BLaER1 (cell line): Measurements from ENCODE around the gene KCNN3.
A peak's percentile ranks its signal among the peaks of the same experiment; 100 is the strongest.

Source experiments
- H3K27ac ChIP-seq: shearing (Covaris generic); formaldehyde crosslinking; 2 replicates; pipeline ENCODE4 v1.8.1; 2022
- H3K27me3 ChIP-seq: shearing (Covaris generic); formaldehyde crosslinking; 2 replicates; pipeline ENCODE4 v1.8.1; 2022
- H3K36me3 ChIP-seq: shearing (Covaris generic); formaldehyde crosslinking; 2 replicates; pipeline ENCODE4 v1.8.1; 2022
- H3K4me1 ChIP-seq: shearing (Covaris generic); formaldehyde crosslinking; 2 replicates; pipeline ENCODE4 v1.8.1; 2022
- H3K4me2 ChIP-seq: shearing (Covaris generic); formaldehyde crosslinking; 2 replicates; pipeline ENCODE4 v1.8.1; 2022
- H3K4me3 ChIP-seq: shearing (Covaris generic); formaldehyde crosslinking; 2 replicates; pipeline ENCODE4 v1.8.1; 2022
- H3K9ac ChIP-seq: shearing (Covaris generic); formaldehyde crosslinking; 2 replicates; pipeline ENCODE4 v1.8.1; 2022
- H3K9me3 ChIP-seq: shearing (Covaris generic); formaldehyde crosslinking; 2 replicates; pipeline ENCODE4 v1.8.1; 2022
- H4K20me1 ChIP-seq: shearing (Covaris generic); formaldehyde crosslinking; 2 replicates; pipeline ENCODE4 v1.8.1; 2022
- Cebpa-rat ChIP-seq: shearing (Covaris generic); IDR thresholded peaks from 2 replicates; pipeline ENCODE4 v1.8.1; 2022

KCNN3 gene

DNA sequence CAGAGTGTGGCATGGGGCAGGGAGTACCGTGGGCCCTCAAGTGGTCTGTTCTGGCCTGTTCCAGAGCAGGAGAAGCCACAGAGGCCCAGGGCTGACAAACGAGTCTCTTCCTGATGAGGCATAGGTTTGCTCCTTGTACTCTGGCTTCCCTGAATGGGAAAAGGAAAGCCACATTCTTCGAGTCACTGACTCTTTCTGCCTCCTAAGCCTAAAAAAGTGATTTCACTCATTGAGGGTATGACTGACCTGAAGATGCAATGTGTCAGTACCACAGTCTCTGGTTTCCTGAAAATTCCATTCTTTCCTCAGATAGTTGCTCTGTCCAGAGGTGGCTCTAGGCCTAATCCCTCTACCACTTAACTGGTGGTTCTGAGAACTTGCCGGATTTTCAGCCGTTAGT, 92.3 kb downstream of the KCNN3 start:
- Histone ChIP-seq H3K9ac (no peak overlapping the region), H3K9me3 (no peaks in the 10 kb centered on the region), H3K36me3 (no peaks in the 10 kb centered on the region), H3K27me3 (no peaks in the 10 kb centered on the region), H3K4me1 (peaks cover 19% of the 10 kb centered on the region), H3K4me2 (no peak overlapping the region), H4K20me1 (no peaks in the 10 kb centered on the region), H3K27ac (no peak overlapping the region), H3K4me3 (no peak overlapping the region)
- no peak for TF ChIP-seq Cebpa-rat

DNA sequence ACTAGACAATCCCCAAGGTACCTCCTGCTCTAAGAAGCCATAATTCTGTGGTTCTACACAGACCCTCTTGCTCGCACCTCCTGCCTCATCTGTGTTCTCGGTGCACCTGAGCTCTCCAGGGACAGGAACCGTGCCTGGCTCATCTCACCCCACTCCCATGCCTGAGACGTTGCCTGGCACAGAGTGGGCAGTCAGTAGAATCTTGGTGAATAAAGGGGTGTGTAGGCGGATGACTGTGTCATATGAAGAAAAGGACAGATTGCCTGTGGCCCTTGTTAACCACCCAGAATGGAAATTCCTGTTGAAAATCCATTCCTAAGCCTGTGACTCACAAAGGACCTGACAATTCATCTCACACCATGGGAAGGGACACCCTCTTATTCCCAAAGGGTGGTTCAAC, 92.9 kb downstream of the KCNN3 start:
- no peak overlapping the region for H3K9ac ChIP-seq
- no peak overlapping the region for H3K27ac ChIP-seq
- no peak overlapping the region for H3K4me2 ChIP-seq
- peaks cover 19% of the 10 kb centered on the region for H3K4me1 ChIP-seq
- no peaks in the 10 kb centered on the region for H3K36me3 ChIP-seq
- H3K4me3 ChIP-seq = no peak overlapping the region
- no peaks in the 10 kb centered on the region for H3K27me3 ChIP-seq
- no peak for TF ChIP-seq Cebpa-rat
- no peaks in the 10 kb centered on the region for H3K9me3 ChIP-seq
- no peaks in the 10 kb centered on the region for H4K20me1 ChIP-seq

DNA sequence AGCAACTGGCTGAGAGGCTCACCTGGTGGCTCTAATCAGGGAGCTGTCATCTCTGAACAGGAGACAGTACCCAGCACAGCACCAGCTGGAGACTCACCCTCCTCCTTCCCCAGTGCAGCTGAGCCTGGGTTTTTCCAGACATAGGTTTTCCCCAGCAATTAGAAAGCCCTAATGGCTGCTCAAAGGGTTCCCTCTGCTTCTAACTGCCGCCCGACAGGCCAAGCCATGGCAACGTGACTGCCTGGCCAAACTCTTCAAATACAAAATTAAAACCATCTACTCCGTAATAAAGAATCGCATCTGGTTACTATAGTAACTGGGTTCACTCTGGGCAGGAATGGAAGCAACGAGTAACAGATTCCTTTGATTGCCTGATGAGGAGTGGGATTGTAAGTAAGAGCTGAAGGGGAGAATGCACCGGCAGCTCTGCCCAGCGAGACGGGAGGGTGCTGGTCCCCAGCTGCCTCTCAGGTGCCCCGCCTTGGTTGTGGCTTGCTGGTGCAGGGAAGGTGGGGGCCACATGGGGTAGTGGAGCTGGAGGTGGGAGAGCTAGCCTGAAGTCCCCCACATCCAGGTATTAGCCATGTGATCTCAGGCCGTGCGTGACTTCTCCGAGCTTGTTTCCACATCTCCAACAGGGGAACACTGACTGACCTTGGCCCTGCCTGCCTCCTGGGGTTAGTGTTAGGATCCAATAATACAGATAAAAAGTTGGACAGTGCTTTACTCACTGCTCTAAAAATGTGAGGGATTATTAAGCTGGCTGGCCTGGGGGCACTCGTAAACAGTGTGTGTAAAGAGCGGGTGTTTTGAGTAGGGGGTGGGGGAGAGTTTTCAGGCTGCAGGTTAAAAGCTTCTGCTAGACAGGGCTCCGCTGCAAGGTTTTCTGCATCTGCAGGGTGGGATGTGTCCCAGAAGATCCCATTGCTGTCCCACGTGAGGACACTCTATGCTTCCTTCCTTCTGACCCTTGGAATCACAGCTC, 94.2 kb downstream of the KCNN3 start:
- Histone ChIP-seq H3K36me3 (no peaks in the 10 kb centered on the region), H4K20me1 (no peaks in the 10 kb centered on the region), H3K4me2 (no peak overlapping the region), H3K9me3 (no peaks in the 10 kb centered on the region), H3K27me3 (no peaks in the 10 kb centered on the region), H3K27ac (no peak overlapping the region), H3K4me1 (peaks cover 19% of the 10 kb centered on the region), H3K9ac (no peak overlapping the region), H3K4me3 (no peak overlapping the region)
- no peak for TF ChIP-seq Cebpa-rat

- no peak overlapping the region for H3K27ac ChIP-seq
- H3K36me3 ChIP-seq = no peaks in the 10 kb centered on the region
- H3K4me3 ChIP-seq = no peak overlapping the region
- peaks cover 19% of the 10 kb centered on the region for H3K4me1 ChIP-seq
- H4K20me1 ChIP-seq = no peaks in the 10 kb centered on the region
- TF ChIP-seq Cebpa-rat = no peak
- no peaks in the 10 kb centered on the region for H3K9me3 ChIP-seq
- no peak overlapping the region for H3K9ac ChIP-seq
- peak overlapping the region; percentile 53 for H3K4me2 ChIP-seq
- H3K27me3 ChIP-seq = no peaks in the 10 kb centered on the region
Observed at GRCh38 chr1:154774175-154774855, 95.8 kb downstream of the KCNN3 start.

DNA sequence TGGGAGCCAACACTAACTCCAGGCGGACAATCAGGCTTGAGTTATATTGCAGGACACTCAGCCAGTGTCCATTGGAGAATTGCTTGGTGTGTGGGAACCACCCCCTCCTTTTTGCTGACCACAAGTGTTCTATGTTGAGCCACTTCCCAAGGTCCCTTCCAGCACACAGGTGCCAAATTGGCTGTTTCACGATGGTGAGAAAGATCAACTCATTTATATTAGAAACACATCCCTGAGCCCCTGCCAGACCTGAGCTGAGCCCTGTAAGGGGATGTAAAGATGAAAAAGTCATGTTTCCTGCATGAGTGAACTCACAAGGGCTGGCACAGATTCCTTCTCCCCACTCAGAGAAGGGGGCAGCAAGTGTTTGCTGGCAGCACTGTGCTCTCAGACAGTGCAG, 96.5 kb downstream of the KCNN3 start:
- no peak for TF ChIP-seq Cebpa-rat
- Histone ChIP-seq H3K9me3 (no peaks in the 10 kb centered on the region), H3K4me2 (peak overlapping the region; percentile 53), H3K4me3 (no peak overlapping the region), H3K9ac (no peak overlapping the region), H3K4me1 (peaks cover 22% of the 10 kb centered on the region), H4K20me1 (no peaks in the 10 kb centered on the region), H3K36me3 (no peaks in the 10 kb centered on the region), H3K27me3 (no peaks in the 10 kb centered on the region), H3K27ac (no peak overlapping the region)

DNA sequence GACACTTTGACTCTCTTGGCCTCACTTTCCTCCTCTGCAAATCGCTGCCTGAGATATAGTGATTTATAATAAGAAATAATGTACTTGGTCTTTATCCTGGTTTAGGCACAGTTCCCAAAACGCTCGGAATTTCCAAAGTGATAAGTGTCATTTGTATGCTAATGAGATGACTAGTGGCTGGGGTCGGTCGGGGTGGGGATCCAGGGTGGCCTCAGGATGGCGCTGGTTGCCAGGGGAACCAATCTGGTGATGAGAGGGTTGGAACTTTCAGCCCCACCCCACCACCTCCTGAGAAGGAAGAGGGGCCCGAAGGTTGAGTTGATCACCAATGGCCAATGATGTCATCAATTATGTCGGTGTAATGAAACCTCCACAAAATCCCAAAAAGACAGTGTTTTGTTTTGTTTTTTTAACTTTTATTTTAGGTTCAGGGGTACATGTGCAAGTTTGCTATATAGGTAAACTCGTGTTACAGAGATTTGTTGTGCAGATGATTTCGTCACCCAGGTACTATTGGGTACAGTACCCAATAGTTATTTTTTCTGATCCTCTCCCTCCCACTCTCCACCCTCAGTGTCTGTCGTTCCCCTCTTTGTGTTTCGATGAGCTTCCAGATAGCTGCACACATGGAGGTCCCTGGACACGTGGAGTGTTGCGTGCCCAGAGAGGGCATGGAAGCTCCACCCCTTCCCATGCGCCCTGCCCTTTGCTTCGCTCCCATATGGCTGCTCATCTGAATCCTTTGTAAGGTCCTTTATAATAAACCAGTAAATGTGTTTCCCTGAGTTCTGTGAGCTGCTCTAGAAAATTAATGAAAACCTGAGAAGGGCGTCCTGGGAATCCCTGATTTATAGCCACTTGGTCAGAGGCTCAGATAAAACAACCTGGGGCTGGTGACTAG, 97.2 kb downstream of the KCNN3 start:
- Histone ChIP-seq H4K20me1 (no peaks in the 10 kb centered on the region), H3K4me3 (no peak overlapping the region), H3K9me3 (no peaks in the 10 kb centered on the region), H3K4me1 (peaks cover 29% of the 10 kb centered on the region), H3K27ac (no peak overlapping the region), H3K9ac (no peak overlapping the region), H3K27me3 (no peaks in the 10 kb centered on the region), H3K4me2 (peak overlapping the region; percentile 53; the same call in 1 of the 2 replicates), H3K36me3 (no peaks in the 10 kb centered on the region)
- no peak for TF ChIP-seq Cebpa-rat

DNA sequence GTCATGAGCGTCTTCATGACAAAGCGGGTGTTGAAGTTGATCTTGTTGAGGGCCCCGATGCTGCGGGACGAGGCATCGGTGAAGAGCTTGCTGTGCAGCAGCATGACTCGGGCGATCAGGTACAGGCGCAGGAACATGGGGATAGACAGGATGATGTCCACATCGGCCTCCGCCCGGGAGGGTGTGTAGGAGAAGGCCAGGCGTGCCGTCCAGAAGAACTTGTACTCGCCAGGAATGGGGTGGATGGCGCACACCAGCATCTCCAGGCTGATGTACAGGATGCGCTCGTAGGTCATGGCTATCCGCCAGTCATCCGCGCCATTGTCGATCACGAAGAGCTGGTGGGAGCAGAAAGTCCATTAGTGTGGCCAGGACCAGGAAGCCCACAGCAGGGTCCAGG, 98.0 kb downstream of the KCNN3 start:
- H3K9me3 ChIP-seq = no peaks in the 10 kb centered on the region
- H3K9ac ChIP-seq = no peak overlapping the region
- no peak for TF ChIP-seq Cebpa-rat
- H3K27me3 ChIP-seq = no peaks in the 10 kb centered on the region
- H3K36me3 ChIP-seq = no peaks in the 10 kb centered on the region
- H4K20me1 ChIP-seq = no peaks in the 10 kb centered on the region
- H3K4me3 ChIP-seq = no peak overlapping the region
- no peak overlapping the region for H3K27ac ChIP-seq
- peaks cover 29% of the 10 kb centered on the region for H3K4me1 ChIP-seq
- H3K4me2 ChIP-seq = no peak overlapping the region

- no peak overlapping the region for H3K4me2 ChIP-seq
- H3K4me1 ChIP-seq = peaks cover 29% of the 10 kb centered on the region
- H3K27me3 ChIP-seq = no peaks in the 10 kb centered on the region
- H3K9me3 ChIP-seq = no peaks in the 10 kb centered on the region
- H3K4me3 ChIP-seq = no peak overlapping the region
- no peak for TF ChIP-seq Cebpa-rat
- no peaks in the 10 kb centered on the region for H3K36me3 ChIP-seq
- H4K20me1 ChIP-seq = no peaks in the 10 kb centered on the region
- H3K9ac ChIP-seq = no peak overlapping the region
- no peak overlapping the region for H3K27ac ChIP-seq
Observed at GRCh38 chr1:154770897-154771594, 99.0 kb downstream of the KCNN3 start.

- TF ChIP-seq Cebpa-rat = no peak
- Histone ChIP-seq H3K4me2 (no peak overlapping the region), H3K9me3 (no peaks in the 10 kb centered on the region), H3K4me1 (peaks cover 21% of the 10 kb centered on the region), H3K4me3 (no peak overlapping the region), H3K36me3 (no peaks in the 10 kb centered on the region), H3K9ac (no peak overlapping the region), H3K27me3 (no peaks in the 10 kb centered on the region), H3K27ac (no peak overlapping the region), H4K20me1 (no peaks in the 10 kb centered on the region)
Observed at GRCh38 chr1:154769193-154769895, 100.7 kb downstream of the KCNN3 start.
